Putamen (tissue), 1 donor: Measurements from ENCODE around the gene ITPK1.

Experiments
- DNase-seq: peaks from one replicate; pipeline ENCODE4 v3.0.0-alpha.2; 2016; ENCODE audit warnings: low spot score

ITPK1 gene

DNA sequence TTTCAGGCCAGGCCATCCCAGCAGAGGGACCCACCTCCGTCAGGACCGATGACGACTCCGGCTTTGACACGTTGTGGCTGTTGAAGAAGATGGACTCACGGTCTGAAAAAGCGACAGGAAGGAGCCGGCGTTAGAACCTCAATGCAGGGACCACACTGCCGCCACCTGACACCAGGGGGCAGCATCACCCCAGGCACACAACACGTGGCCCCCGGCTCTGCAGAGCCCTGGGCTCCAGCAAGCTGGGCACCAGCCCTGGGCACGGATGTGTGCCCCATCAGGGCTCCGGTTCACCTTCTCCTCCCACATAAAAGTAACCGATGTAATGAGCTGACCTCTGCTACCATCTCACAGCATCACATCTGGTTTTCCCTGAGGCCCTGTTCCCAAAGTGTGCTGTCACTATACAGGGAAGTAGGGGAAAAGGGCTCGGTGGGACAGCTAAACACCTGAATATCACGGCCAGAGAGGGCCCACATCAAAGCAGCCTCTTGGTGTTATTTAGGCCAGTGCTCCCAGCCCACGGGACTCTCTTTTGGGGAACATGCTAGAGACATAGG, 163.7 kb downstream of the ITPK1 start:
- DNase-seq = peak; percentile 77

DNA sequence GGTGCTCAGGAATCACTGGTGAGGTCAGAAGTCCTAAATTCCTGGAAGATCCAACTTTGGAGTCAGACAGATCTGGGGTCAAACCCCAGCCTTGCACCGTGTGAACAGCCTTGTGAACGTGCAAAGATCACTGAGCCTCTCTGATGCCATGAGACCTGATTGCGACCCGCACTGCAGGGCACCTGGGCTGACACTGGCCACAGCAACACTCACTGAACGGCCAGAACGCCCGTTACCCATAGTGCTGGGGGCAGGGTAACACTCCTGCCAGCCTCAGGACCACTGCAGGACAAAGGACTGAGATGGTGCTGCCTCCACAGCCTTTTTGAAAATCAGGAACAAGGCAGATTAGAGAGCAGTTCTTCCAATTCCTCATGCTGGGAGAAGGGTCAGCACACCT, 164.5 kb downstream of the ITPK1 start:
- DNase-seq = no peak

DNA sequence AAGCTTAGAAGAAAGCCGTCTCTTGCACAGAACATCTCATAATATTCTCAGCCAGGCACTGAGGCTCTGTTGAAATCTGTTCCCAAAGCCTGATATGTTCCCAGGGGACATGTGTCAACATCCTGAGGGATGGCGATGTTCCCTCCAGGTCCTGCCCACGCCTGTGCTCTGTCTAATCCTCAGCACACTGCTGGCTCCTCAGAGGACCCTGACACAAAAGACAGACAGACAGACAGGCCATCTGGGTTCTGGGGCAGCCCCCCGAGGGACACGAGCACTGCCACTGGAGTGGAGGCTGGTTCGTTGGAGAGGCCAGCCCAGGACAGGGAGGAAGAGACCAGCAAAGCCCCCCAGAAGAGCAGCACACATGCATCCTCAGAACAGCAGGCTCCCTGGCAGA, 165.0 kb downstream of the ITPK1 start:
- DNase-seq = no peak

DNA sequence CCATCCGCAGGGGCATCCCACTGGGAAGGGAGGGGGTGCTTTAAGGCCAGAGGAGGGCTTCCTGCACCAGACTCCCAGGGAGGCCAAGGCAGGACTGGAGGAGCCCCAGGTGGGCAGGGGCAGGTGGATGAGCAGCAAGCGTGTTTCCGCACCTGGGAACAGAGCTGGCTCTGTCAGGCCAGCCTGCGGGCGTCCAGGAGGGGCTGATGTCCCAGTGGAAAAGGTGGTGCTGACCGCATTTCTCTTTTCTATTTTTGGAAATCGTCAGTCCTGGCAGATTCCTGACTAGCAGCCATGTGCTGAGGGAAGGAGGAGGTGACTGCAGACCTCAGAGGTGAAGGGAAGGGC, 165.6 kb downstream of the ITPK1 start:
- DNase-seq = no peak

DNA sequence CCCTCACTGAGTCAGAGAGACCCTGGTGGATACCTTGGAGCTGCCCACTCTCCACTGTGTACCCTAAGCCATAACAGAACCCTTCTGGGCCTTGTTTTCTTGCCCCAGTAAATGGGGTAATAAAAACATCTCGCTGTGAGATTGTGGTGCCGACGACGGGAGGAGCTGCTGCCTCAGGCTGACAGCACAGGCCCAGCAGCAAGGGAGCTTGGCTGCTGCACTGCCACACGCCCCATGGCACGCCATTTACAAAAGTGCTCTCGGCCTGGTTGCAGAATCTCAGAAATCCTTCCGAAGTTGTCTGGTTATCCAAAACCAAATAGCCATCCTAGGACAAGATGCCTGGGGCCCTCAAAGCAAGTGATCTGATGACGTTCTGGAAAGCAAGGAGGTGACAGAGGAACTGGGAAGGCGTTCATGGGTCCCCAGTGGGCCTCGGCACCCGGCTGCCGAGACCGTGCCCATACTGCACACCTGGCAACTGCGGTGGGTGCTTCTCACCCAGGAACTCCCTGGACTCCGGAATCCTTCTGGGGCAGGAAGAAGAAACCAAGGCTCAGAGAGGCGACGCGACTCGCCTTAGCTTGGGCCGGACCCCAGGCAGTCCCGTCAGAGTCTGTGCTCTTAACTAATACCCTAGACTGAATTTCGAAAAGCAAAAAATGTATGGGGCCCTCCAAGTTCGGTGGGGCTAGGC, 166.1 kb downstream of the ITPK1 start:
- no peak for DNase-seq

DNA sequence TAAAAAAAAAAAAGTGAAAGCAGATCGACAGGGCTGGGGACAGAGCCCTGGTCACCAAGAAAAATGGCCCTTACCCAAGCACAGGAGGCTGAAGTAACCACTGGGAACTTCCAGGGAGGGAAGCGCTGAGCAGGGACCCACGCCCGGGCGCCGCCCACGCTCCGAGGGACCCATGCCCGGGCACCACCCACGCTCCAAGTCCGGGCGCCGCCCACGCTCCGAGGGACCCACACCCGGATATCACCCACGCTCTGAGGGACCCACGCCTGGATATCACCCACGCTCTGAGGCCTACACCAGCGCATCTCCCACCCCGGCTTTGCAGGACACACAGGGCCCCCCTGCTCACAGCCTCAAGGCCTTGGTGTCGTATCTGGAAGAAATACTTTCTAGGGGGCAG, 167.1 kb downstream of the ITPK1 start:
- DNase-seq = no peak

DNA sequence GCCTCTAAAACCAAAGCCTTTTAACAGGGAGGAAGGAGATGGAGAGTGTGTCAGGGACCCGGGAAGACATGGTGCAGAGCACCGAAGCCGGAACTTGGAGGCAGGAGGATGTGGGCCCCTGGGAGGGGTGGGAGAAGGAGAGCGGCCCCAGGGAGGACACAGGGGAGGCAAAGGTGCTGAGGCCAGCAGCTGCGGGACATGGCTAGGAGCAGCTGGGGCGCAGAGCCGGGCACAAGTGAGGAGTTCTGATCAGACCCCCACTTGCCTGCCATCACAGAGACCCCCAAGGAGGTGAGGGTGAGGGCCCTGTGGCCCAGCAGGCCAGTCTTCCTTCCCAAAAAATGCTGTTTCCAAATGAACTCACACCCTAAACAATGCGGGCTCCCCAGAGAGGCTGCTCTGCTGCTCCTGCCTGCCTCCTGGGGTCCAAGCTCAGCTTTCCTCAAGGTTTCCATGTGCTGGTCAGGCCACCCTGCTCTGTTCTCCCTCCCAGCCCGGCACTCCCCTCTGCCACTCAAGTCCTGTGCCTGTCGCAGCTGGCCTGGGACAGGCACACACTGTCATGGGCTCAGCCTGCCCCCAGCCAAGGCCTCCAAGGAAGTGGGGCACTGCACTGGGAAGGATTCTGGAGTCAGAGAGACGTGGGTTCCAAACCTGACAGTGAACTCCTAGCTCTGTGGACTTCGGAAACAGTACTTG, 168.7 kb downstream of the ITPK1 start:
- no peak for DNase-seq

DNA sequence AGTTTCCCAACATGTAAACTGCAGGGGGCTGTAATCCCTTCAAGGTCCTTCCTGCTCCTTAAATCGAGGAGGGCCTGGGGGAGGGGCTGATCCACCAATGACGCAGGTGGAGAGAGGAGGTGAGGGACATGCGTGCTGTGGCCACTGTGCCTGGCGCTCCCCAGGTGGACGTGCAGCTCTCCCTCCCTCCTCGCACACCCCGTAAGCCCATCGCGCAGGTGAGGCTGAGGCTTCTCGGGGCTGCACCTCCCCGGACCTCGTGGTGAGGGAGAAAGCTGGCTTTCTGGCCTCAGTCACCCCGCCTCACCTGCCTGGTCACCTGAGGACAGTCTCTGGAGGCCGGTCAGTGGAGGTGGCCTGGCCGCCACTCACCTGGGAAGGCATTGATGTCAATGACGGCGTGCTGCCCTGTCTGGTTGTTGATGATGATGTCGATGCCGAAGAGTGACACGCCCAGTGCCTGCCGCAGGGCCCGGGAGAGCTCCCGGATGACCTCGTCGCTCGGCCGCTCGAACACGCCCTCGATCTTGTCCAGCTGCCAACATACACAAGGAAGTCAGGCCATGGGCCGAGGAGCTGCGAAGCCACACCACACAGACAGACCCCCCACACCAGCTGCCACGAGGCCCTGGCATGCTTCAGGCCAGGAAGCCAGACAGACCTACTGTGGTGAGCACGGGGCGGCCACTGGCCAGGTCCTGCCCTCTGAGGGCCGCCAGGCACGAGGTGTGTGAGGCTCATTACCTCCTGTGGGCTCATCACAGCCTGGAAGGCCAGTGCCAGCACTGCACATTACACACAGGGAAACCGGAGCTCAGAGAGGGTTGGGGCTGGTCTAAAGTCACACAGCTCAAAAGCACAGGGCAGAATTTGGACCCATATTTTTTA, 169.5 kb downstream of the ITPK1 start:
- DNase-seq = no peak

DNA sequence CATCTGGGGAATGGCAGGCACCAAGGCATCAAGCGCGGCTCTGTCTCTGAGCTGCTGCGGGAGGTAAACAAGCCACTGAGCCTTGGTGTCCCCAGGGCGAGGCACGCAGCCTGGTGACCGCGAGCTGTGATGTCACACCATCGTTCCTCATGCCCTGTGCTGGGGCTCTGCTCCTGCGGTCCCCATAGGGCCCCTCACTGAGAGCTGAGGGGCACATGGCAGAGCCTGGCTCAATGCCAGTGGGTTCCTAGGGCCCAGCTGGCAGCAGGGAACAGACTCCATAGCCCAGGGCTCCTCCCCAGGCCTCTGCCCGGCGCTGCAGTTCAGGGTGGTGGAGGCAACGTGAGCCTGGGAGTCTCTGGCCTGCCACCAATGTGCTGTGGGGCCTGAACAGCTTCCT, 170.2 kb downstream of the ITPK1 start:
- DNase-seq = no peak

DNA sequence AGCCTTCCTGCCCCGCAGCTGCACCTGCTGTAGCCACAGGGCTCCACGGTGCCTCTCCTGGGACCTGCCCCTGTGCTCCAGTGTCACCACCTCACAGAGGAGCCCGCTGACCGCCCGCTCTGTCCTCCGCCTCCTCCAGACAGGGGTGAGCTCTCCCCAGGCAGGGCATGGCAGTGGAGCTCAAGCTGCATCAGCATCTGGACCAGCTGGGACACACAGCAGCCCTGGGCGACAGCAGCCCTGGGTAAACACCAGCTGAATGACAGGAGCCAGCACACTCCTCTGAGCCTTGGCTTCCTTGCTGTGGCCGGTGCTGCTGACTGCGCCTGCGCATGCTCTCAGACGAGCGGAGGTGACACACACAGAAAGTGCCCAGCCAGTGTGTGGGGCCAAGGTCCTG, 170.7 kb downstream of the ITPK1 start:
- no peak for DNase-seq

DNA sequence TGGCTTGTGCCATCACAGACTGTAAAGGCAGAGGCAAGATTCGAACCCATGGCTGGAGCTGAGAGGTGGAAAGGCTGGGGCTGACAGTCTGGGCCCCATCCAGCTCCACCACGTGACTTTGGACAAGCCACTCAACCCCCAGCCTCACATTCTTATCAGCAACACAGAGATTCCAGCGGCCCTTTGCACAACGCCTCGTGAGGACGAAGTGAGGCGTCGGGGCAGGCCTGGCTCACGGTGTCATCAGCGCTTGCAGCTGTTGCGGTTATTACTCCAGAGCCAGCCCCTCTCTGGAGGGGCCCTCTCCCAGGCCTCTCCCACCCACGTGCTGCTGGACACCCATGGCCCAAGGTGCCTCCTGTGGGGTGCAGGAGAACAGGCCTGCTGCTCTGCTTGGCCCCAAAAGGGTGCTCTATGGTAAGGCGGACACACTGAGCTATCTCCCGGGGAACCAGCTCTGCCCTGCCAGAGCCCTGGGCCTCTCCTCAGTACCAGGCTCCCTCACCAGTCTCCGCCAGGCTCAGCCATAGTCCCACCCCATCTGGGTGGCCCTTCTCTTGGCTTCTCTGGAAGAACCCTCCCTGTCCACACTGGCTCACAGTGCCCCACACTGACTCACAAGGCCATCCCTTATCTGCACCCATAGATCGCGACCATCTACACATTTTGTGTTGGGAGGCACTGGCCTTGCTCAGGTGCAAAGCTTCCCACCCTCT, 171.7 kb downstream of the ITPK1 start:
- DNase-seq = no peak

DNA sequence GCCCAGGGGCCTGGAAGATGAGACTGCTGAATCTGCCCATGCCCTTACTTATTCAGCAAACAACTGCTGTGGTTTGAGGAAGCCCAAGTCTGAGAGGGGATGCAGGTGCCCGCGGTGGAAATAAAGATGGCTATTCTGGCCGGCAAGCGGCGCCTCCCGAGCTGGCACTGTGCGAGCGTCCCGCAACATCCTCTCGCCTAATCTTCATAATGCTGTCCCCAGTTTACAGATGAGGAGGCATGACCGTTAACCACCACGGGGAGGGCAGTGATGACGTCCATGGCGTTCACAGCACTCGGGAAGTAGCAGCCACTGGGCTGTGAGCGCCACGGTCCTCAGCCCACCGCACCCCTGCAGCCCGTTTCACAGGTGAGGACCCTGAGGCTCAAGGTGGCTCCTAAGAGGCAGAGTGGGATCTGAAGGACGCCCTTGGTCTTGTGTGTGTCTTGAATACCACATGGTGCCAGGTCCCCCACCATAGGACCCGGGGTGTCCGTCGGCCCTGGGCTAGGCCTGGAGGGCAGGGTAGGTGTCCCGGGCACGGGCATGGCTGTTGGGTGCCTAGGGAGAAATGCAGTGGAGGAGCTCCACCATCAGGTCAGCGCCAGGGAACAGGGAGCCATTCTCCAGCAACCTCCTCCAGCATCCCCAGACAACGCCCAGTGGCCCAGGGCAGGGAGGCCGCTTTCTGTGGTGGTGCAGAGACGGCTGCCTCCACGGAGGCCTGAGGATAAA, 172.6 kb downstream of the ITPK1 start:
- no peak for DNase-seq

DNA sequence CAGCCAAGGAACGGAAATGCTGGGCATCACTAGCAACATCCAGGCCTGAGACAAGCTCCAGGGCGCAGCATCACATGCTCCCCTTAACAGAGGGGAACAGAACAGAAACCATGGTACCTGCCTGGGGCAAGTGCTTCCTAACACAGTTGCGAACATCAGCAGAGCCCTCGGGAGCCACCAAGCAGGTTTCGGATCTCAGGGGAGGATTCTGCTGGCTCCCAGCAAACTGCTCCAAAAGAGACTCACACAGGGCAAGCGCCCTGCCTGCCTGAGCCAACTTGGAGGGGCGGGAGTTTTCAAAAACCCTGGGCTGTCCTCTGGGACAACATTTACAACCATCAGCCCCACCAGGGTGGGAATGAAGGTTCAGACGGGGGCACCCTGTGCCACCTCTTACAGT, 173.1 kb downstream of the ITPK1 start:
- DNase-seq = no peak

DNA sequence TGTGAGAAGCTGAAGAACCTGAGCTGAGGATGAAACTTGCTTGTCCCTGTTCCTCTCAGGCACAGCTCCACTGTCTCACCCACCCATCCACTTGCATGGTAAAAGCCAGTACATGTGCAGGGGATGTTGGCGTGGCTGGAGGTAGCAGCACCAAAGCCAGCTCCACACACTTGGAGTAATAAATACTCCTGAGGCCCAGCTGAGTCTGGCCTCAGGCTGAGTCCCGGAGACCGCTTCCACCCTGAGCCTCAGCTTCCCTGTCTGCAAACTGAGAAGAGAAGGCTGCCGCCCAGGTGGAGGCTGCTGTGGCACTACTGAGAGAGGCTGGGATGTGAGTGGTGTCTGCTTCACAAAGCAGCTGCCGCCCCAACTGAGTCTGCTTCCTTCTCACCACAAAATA, 173.6 kb downstream of the ITPK1 start:
- DNase-seq = no peak

DNA sequence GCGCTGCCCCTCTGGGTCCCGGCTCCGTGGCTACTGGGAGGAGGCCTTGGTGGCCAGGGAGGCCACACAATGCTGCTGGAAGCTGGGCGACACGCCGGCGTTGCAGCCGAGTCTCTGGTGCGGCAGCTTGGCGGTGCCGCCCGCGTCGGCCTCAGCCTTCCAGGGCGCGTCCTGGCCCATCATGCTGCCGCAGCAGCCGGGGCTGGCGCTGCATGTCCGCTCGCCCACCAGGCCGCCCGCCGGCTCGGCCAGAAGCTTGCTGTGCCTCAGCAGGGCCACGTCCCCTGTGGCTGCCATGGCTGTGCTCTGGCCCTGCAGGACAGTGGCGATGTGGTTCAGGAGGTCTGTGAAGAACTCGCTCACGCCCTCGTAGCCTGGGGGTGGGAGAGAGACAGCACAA, 174.2 kb downstream of the ITPK1 start:
- DNase-seq = no peak

DNA sequence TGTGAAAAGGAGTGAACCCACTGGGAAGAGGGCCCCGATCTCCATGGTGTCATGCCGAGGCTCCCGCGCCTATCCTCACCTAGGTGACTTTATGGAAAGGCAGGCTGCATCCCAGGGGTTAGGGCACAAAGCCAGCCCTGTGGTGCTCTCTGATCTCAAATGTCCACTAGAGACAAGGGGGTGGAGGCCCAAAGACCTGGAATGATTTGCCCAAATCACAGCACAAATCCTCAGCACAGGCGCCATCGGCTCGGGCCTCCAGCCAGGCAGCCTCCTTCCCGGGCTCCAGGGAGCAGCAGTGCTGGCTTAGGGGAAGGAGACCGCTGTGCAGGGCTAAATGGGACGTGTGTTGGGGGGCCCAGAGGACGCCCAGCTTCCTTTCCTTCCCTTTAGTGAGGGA, 175.2 kb downstream of the ITPK1 start:
- no peak for DNase-seq

DNA sequence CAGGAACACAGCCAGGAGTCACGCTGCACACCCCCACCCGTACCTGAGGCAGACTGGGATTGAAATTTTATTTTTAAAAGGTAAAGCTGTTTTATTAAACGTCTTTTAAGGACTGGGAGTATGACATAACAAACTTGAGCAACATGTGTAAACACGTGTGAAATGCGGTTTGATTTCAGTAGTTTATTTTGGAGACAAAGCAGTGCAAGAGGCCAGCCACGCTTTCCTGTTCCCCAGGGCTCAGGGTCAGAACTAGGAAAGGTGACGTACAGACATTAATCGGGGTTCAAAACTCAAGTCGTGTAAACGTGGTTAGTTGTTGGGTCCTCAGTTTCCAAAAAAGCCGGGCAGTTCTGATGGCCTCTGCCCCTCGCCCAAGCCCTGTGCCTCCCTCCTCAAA, 176.0 kb downstream of the ITPK1 start:
- no peak for DNase-seq

DNA sequence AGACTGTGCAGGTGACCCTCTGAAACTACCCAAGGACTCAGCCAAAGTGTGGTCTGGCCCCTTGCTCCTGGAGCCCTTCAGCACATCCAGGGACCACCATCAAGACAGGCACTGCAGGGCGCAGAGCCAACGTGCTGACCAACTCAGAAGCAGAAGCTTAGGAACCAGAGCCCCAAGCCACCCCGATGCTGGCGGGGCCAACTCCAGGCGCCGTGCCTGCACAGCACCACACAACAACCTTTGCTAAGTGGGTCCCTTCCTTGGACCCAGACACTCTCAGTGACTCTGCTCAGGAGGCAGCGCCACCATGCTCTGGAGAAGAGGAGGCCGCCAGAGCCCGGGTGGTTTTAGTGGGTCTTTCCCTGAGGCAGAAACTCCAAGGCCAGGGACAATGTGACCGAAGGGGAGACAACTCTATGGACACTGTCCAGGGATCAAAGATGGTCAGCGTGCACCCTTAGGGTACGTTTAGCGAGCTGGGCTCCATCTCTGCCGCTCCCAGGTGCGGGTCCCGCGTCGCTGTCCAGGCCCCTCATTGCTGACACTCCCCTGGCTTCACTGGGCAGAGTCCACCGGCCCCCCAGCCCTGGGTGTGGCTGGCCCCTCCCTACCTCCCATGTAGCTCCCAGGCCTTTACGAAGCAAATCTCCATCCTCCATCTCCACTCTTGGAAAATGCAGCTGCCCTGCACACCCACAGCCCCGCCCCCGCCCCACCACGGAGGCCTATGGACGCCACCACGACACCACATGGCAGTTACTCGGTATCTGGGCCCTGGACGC, 176.6 kb downstream of the ITPK1 start:
- DNase-seq = no peak

DNA sequence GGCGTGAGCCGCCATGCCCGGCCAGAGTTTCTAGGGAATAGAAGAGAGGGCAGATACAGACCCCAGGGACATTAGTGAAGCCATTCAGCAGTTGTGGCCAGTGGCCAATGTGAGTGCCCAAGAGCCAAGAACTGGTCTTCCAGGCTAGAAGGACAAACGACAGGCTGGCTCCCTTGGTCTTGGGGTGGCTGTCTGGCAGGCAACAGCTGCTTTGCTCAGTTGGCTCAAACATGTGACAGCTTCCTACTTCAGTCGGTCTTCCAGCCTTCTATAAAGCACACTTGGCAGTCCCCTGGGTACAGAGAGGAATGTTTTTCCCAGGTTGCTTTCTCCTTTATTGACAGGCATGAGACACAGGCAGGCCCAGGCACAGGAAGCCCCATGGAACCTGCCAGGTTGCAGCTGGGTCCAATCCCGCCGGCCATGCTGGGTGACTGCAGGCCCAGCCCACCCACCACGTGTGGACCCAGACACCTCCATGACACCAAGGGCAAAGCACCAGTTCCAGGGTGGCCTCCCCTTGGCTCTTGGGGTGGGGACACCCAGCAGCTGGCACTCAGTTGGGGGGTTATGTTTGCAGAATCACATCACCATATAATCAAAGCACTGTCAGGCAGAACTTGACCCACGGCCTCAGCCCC, 177.4 kb downstream of the ITPK1 start:
- no peak for DNase-seq
